Measurements from ENCODE around the gene CHMP5.

GRCh38 chr9:33289496-33289895 is 24.6 kb downstream of the CHMP5 start:
- TF ChIP-seq CTCF (IDR thresholded peaks at IDR 0.05) = no peak
- no peak for TF ChIP-seq POLR2A (IDR thresholded peaks at IDR 0.05)

Measured in Peyer's patch (tissue), 4 donors.